NCI-H2227 (cell line): ENCODE data around the gene CELA2B.
"Not testable (repeated sequence)": the region's sequence is repeated elsewhere in the genome, so short reads cannot be mapped to it uniquely, and the experiment has no call there.

Source experiments
- DNase-seq: peaks from one replicate; lab custom pipeline; 2025; ENCODE audit not compliant: unreplicated experiment; lab: John Stamatoyannopoulos, UW

CELA2B gene

DNA sequence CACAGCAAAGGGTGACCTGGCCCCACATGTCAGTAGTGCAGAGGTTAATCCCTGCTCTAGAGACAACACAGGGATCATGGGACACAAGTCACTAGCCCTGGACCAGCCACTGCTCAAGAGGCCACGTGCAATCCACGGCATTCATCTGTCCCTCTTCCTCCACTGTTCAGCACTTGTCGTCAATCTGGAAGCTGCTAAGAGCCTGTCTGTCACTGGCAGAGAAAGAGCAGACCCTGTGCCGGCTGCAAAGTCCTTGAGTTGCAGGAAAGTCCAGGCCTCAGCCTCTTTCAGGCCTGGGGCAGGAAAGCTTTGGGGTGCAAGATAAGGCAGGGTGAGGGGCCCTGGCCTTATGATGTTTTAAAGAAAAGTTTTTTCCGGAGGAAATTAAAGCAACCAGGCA is 16.7 kb downstream of the CELA2B start:
- no peak for DNase-seq

DNA sequence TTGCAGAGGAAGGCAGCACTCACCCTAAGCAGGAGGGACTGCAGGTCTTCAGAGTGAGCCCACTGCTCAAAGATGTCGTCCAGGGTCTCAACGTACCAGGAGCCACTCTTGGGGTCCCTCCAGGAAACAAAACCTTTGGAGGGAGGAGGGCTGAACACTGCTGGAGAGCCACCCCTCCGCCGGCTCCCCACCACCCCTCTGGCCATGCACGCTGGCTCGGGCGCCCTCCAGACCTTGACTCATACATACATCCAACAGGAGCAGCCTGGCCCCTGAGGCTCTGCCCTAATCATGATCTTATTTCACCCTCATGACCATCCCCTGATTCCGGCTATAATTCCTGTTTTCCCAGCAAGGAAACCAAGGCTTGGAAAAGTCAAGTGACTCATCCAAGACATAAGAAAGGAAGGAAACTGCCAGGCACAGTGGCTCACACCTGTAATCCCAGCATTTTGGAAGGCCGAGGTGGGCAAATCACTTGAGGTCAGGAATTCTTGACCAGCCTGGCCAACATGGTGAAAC is 18.0 kb downstream of the CELA2B start:
- DNase-seq, result no peak

DNA sequence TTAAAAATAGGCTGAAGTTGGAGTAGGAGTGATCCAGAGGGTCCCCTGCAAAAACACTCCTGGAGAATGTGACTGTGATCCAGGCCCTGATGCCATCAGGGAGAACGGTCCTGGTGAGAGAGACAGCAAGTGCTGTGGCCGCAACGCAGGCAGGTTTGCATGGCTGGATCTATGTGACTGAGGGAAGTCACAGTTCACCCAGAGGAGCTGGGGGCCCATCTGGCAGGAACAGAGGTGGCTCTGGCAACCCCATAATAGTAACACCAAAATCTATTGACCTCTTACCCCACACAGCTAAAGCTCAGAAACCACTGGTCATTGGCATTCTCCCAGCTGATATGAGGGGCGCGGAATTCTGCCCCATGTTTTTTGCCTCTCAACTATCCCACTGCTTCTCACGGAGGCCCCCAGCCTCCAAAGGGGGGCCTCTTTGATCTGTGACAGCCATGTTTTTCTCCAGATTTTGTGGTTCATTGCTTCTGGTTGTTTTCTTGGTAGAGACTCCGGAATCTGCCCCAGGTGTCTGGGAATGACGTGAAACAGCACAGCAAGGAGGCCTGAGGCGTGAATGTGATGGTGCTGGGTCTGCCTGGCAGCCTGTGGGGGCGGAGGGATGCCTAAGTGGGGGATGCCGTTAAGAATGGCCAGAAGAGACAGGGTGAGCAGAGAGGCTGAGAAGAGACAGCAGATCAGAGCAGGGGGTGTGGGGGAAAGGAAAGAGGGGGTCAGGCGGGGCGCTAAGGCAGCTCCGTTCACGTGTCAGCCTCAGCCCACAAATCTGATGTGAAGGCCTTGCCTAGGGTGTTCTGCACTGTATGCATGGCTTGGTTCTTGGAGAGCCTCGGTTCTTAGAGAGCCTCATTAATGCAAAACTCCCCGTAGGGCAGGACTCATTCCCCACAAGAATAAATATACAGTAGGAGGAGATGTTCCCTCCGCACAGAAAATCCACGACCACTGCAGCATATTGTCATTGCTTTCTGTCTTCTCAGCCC is 24.6 kb downstream of the CELA2B start:
- no peak for DNase-seq

DNA sequence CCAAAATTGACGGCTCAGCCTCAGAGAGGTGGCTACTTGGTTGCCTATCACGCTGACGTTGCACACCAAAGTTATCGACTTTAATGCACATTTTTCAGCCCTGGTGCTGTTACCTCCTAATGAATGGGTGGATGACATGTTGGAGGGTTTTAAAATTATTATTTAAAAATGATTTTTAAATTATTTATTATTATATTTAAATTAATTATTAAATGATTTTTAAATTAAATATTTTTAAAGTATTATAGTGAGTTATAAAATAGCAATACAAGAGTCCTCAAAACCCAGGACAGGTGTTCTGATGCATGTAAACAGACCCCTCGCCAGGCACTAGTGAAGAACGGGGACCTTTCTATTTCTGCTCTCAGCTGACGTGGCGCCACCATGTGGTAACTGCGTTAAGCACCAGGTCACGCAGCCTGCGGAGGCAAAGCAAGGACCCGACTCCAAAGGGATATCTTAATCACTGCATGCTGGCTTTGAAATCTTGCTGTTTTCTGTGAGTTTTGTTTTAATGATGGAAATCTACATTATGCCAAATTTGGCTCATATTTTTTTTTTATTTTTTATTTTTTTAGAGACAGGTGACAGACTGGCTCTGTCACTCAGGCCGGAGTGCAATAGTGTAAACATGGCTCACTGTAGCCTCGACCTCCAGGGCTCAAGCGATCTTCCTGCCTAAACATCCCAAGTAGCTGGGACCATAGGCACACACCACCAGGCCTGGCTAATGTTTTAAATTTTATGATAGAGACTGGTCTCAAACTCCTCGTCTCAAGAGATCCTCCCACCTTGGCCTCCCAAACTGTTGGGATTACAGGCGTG is 25.5 kb downstream of the CELA2B start:
- DNase-seq, result peak; percentile 69

DNA sequence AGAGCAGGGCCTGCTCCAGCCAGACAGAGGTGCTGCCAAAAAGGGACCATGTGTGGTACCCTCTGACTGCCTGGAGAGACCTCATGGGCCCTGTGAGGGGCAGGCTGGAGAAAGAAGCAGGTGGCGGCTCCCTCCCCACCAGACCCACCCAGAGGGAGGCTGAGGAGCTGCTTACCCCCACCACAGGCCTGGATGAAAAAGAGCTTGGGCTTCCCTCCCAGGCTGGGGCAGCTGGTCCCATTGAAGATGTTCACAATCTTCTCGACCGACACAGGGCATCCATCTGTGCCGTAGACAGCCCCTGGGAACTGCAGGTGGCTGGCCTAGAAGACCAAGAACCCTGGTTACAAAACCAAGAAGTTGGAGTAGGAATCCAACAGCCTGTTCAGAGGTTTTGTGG is 28.5 kb downstream of the CELA2B start:
- no peak for DNase-seq

DNA sequence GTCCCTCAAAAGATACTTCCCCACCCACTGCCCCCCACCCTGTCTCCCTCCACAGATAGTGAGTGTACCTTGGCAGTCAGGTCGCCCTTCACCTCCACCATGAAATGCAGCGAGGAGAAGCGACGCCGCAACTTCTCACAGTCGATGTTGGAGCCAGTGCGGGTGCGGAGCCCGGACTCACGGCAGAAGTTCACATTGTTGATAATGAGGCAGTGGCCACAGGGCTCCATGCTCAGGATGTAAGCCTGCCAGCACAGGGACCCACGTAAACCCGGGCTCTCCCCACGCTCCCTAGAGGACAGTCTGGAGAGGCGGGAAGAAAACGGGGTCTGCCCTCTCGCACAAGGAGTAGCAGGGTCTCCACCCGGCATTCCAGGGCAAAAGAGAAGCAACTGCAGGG is 30.9 kb downstream of the CELA2B start:
- DNase-seq, result no peak

DNA sequence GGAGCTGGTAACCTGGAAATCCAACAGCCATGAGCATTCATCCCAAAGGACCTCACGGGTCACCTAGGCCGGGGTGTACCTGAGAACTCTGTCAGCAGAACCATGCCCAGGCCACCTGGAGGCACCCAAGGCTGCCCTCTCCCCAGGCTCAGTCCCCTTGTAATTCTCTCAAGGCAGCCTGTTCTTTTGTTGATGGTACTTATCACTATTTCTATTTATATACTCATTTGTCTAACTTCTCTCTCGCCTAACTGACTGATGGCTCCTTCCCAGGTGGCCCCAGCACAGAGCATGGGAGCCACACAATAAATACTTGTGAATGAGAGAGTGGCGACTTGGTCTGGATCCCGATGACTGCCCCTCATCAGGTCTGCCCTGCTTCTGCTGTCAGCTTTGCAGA is 31.4 kb downstream of the CELA2B start:
- no peak for DNase-seq

DNA sequence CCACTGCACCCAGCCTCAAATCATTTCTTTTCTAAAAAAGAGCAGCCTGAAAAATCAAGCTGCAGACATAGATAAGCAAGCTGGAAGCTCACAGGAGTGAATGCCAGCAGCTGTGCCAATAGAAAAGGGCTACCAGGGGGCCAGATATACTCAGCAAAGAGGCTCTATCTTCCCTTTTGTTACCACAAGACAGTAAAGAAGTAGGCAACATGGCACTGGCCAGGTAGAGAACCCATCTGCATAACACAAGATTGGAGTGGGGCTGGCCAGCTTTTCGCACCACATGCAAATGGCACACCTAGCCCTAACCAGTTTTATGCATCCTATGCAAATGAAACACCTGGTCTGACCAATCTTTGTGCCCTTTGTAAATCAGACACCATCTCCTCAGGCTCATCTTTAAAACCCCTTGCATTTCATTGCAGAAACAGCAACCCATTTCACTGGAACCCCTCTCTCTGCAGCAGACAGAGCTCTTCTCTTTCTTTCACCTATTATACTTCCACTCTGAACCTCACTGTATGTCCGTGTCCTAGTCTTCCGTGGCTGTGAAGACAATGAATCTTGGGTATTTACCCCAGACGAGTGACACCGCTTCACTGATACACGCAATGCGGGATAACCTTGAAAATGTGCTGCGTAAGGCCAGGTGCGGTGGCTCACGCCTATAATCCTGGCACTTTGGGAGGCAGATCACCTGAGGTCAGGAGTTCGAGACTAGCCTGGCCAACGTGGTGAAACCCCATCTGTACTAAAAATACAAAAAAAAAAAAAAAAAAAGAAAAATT is 33.0 kb downstream of the CELA2B start:
- DNase-seq, result no peak

DNA sequence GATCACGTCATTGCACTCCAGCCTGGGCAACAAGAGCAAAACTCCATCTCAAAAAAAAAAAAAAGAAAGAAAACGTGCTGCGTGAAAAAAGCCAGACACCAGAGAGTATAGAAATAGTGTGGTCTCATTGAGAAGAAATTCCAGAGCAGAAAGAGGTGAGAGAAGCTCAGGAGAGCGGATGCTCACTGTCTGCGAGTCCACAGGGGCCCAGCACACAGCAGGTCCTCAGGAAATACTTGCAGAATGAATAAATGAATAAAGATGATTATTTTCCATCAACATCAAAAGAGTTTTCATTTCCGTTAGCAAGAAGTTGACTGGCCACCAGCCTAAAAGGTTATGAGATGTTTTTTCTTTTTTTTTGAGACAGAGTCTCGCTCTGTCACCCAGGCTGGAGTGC is 33.7 kb downstream of the CELA2B start:
- DNase-seq, result no peak

DNA sequence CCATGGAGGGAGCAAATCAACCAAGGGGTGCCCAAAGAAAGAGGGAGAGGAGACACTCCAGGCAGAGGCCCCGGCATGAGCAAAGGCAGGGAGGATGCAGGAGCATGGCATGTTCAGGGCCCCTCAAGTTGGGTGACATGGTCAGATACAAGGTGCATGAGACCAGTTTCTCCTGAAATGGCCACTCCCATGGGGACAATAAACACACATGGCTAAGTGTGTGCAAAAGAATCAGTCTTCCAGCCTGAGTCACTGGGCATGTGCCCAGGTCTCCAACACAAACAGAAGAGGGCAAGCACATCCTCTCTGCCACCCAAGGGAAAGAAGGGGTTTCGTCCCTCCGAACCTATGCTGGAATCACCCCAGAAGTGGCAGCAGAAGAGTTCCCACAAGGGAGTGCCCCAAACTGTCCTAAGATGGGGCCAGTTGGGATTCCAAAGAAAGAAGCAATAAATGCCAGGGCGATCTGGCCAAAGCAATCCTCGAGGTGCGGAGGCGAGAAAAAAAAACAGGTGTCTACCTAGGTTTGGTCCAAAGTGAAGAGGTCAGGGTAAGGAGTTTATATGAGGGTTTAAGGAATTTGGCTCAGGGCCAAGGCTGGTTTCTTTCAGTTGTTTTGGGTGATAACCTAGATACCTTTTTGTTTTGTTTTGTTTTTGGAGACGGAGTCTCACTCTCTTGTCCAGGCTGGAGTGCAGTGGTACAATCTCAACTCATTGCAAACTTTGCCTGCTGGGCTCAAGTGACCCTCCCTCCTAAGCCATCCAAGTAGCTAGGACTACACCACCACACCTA is 34.9 kb downstream of the CELA2B start:
- no peak for DNase-seq

DNA sequence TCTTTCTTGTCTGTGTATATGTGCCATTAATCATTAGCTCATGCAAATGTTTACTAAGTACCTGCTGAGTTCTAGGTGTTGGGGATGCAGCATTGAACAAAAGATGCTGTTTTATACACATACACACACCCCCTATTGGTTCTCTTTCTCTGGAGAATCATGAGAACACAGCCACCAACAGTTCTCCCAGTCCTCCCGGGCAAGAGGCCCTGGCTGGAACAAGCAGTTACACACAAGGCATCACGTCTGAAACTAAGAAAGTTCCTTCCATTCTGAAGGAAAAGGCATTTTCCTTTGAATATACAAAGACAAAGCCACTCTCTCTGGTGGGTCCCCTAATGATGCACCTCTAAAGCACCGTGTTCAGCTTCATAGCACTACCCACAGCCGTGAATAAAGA is 37.3 kb downstream of the CELA2B start:
- no peak for DNase-seq

DNA sequence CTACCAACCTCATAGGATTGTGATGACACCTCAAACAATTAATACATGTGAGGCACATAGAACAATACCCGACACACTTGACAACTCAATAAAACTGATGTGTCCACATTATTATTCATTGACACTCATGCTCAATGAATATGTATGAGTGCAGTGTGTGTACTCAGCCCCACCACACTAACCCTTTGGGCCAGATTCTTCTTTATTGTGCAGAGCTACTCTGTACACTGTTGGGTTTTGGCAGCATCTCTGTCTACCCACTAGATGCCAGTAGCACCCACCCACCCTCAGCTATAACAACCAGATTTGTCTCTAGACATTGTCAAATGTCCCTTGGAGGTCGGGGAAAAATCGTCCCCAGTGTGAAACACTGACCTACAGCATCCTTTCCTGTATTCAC is 38.0 kb downstream of the CELA2B start:
- no peak for DNase-seq

DNA sequence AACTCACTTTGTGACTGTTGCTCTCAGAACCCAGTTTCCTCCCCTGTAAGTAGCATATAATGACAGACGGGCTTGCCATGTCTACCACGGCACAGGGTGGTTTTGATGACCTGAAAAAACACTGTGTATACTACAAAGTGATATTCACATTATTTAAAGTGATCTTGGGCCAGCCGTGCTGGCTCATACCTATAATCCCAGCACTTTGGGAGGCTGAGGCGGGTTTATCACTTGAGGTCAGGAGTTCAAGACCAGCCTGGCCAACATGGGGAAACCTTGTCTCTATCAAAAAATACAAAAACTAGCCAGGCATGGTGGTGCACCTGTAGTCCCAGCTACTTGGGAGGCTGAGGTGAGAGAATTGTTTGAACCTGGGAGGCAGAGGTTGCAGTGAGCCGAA is 38.7 kb downstream of the CELA2B start:
- not testable (repeated sequence) for DNase-seq

DNA sequence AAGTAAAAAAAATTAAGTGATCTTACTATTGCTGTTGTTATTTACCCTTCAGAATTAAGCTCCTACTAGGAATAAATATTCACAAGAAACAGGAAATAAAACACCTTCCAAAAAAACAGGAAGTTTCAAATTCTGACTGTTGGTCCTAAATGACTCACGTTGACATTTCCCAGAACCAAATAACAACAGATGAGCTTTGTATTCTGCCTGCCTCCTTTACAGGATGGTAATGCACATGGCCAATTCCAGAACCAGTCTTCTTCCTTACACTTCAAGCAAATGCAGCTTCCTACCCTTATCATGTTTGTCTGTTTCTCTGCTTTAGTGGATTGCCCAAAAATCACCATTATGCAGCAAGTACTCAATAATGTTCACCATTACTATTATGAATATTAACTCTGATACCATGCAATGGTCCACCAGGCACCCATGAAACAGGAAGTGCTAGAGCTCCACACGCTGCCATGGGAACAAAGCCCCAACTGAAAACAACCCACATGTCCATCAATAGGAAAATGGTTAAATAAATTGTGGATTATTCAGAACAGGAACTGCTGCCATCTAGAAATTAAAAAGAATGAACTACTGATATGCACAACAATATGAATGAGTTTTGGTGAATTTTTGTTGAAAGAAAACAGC is 39.2 kb downstream of the CELA2B start:
- DNase-seq, result no peak

DNA sequence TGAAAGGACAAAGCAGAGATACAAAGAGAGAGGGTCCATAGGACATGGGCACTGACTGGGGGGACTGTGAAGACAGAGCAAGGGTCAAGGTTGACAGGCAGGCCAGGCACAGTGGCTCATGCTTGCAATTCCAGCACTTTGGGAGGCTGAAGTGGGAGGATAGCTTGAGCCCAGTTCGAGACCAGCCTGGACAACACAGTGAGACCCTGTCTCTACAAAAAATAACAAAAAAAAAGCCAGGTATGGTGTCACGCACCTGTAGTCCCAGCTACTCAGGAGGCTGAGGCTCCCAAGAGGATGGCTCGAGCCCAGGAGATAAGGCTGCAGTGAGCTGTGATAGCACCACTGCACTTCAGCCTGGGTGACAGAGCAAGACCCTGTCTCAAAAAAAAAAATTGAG is 43.7 kb downstream of the CELA2B start:
- no peak for DNase-seq

DNA sequence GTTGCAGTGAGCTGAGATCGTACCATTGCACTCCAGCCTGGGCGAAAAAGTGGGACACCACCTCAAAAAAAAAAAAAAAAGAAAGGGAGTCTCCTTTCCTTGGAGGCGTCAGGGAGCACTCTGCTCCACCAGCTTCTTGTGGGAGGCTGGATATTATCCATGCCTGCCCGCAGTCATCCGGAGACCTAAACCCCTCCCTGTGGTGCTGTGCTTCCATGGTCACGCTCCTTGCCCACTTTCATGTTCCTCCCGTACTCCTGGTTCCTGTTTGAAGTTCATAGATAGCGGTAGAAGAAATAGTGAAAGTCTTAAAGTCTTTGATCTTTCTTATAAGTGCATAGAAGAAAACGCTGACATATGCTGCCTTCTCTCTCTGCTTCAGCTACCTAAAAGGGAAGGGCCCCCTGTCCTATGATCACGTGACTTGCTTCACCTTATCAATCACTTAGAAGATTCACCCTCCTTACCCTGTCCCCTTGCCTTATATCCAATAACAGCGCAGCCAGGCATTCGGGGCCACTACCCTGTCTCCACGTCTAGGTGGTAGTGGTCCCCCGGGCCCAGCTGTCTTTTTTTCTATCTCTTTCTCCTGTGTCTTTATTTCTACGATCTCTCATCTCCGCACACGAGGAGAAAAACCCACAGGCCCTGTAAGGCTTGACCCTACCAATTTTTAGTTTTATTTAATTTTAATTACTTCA is 45.5 kb downstream of the CELA2B start:
- DNase-seq, result not testable (repeated sequence)

DNA sequence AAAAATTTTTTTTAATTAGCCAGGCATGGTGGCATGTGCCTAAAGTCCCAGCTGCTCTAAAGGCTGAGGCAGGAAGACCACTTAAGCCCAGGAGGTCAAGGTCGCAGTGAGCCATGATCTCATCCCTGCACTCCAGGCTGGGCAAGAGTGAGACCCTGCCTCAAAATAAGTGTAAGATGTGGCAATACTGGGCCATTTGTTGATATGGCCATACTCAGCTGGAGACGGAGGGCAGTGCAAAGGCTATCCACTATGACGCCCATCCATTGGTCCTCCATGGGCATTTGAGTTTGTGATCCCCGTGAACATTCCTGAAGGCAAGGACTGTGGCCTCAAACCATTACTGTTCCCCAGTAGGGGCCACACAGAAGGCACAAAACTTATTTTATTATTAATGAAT is 46.6 kb downstream of the CELA2B start:
- DNase-seq, result no peak

DNA sequence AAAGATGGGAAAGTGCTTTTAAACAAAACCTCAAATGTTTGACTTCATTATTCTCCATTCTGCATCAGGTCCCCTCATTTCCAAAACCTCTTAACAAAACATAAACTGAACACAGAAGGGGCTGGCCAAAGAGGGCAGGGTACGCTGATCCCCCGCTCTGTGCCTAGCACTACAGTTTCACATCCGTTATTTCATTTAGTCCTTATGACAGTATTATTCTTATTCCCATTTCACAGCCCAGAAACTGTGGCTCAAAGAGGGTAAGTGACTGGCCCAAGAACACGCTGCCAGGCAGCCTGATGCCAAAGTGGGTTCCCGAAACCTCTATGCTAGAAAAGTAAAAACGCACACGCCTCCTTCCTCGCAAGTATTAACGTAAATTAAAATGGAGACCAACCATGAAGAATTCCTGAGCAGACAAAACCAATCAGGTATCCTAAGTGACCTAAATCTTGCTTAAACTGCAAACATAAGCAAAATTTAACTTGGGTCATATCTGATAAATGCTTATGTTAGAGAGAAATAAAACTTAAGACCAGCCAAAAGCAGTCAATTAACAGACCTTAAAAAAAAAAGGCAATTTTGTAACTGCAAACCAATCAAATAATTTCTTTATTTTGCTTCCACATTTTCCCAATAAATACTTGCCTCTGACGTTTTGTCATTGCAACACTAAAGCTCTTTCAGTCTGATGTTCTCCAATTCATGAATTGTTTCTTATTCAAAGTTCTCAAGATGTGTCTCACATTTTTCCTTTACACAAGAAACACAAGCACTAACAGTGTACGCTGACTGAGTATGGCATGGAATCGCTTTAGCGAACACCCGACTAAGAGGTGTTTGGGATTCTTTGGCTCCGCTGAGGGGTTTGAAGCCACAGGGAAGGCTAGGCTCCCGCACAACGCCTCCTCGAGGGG is 47.5 kb downstream of the CELA2B start:
- peak; percentile 22 for DNase-seq
